PC-3 (cell line): ENCODE results near the gene MLC1. TPM values are rescaled to one million over a fixed set of nuclear protein-coding genes. Genes with fewer than 3 reads are reported as not detected.

Source experiments
- ATAC-seq: fragments of 200-7000 bp; cut with Tn5 transposase; 2 replicates; pipeline ENCODE4 v1.9.1; 2020; ENCODE audit warnings: mild to moderate bottlenecking, moderate library complexity
- BruUV-seq: library from RNA; stranded (reverse); fragments of 400-500 nt; replicated peaks from 2 replicates; lab custom pipeline; 2021; lab: Mats Ljungman, UMichigan
- CTCF ChIA-PET: fragments of 300-600 bp; sonication (Branson Sonifier 250); formaldehyde crosslinking; loops from one replicate; lab custom pipeline; 2022; ENCODE audit warnings: antibody characterized with exemption; lab: Charles Lee
- POLR2A ChIA-PET: fragments of 300-600 bp; sonication (Branson Sonifier 250); formaldehyde crosslinking; loops from one replicate; lab custom pipeline; 2022; ENCODE audit warnings: antibody characterized with exemption; ENCODE audit not compliant: unreplicated experiment; lab: Charles Lee
- DNase-seq: peaks from one replicate; pipeline ENCODE4 v3.0.0-alpha.2; 2015
- H2AFZ ChIP-seq: fragments of 300-600 bp; sonication (generic); 2 replicates; pipeline ENCODE4 v1.6.0; 2016; ENCODE audit warnings: antibody characterized with exemption, low read length
- H3F3A ChIP-seq: fragments of 300-600 bp; sonication (generic); one replicate; pipeline ENCODE4 v1.6.0; 2017; ENCODE audit warnings: antibody characterized with exemption, low read length, control low read depth, mild to moderate bottlenecking; ENCODE audit not compliant: unreplicated experiment
- H3K27ac ChIP-seq: fragments of 300-600 bp; sonication (generic); 2 replicates; pipeline ENCODE4 v1.5.1; 2016; ENCODE audit warnings: mild to moderate bottlenecking, low read length
- H3K27me3 ChIP-seq: fragments of 300-600 bp; sonication (generic); 2 replicates; pipeline ENCODE4 v1.6.1; 2016; ENCODE audit warnings: low read length, mixed read lengths
- H3K36me3 ChIP-seq: fragments of 300-600 bp; sonication (generic); 2 replicates; pipeline ENCODE4 v1.6.1; 2016; ENCODE audit warnings: low read depth, mixed run types, low read length, mixed read lengths
- H3K4me1 ChIP-seq: fragments of 300-600 bp; sonication (generic); 2 replicates; pipeline ENCODE4 v1.5.1; 2016; ENCODE audit warnings: low read length; ENCODE audit not compliant: insufficient read depth
- H3K4me2 ChIP-seq: fragments of 300-600 bp; sonication (generic); 2 replicates; pipeline ENCODE4 v1.6.0; 2016; ENCODE audit warnings: low read length
- H3K4me3 ChIP-seq: fragments of 300-600 bp; sonication (generic); 2 replicates; pipeline ENCODE4 v1.5.1; 2016; ENCODE audit warnings: mild to moderate bottlenecking, low read length, mixed read lengths
- H3K79me2 ChIP-seq: fragments of 300-600 bp; sonication (generic); 2 replicates; pipeline ENCODE4 v1.6.1; 2017; ENCODE audit warnings: low read length, mixed read lengths
- H3K9ac ChIP-seq: fragments of 300-600 bp; sonication (generic); 2 replicates; pipeline ENCODE4 v1.6.0; 2016; ENCODE audit warnings: mild to moderate bottlenecking, low read length
- H3K9me2 ChIP-seq: fragments of 300-600 bp; sonication (generic); replicated peaks from 2 replicates; pipeline ENCODE4 v1.6.1; 2016; ENCODE audit warnings: mixed run types, low read length, mixed read lengths
- H3K9me3 ChIP-seq: fragments of 300-600 bp; sonication (generic); 2 replicates; pipeline ENCODE4 v1.6.1; 2016; ENCODE audit warnings: low read length, mixed read lengths
- H4K20me1 ChIP-seq: fragments of 300-600 bp; sonication (generic); 2 replicates; pipeline ENCODE4 v1.6.1; 2016; ENCODE audit warnings: low read length, mixed read lengths
- CTCF ChIP-seq: fragments of 300-600 bp; sonication (generic); conservative IDR thresholded peaks from 2 replicates; pipeline ENCODE4 v1.5.1; 2017; ENCODE audit warnings: antibody characterized with exemption, low read depth, mild to moderate bottlenecking, low read length
- EZH2 ChIP-seq: fragments of 300-600 bp; sonication (generic); IDR thresholded peaks from one replicate; pipeline ENCODE4 v1.6.1; 2017; ENCODE audit warnings: antibody characterized with exemption, mild to moderate bottlenecking, low read length; ENCODE audit not compliant: unreplicated experiment
- EZH2phosphoT487 ChIP-seq: fragments of 300-600 bp; sonication (generic); IDR thresholded peaks from 2 replicates; pipeline ENCODE4 v1.6.1; 2018; ENCODE audit warnings: mild to moderate bottlenecking, antibody characterized with exemption, low read length, borderline replicate concordance
- intact Hi-C: fragments of 100-400 bp; cut with micrococcal nuclease; formaldehyde crosslinking; loops from 2 replicates; pipeline ENCODE4 v1.9.0; 2023
- total RNA-seq: library from RNA; depleted of rRNA; stranded (reverse); fragments of >200 nt; gene quantifications from 2 replicates; pipeline ENCODE4 v1.2.3, GENCODE V29; 2014

MLC1 gene
- total RNA-seq, 1 experiment from 2014 or later, result 0.62 TPM

GRCh38 chr22:50098052-50098451 lies 12.8 kb upstream of the MLC1 start:
- Histone ChIP-seq H3K9me2 (no peaks in the 10 kb centered on the region), H3K79me2 (no peaks in the 10 kb centered on the region), H3F3A (no peaks in the 10 kb centered on the region), H3K4me2 (no peak overlapping the region), H3K27ac (no peak overlapping the region), H3K36me3 (no peaks in the 10 kb centered on the region), H3K9ac (no peak overlapping the region), H3K4me1 (no peaks in the 10 kb centered on the region), H3K9me3 (no peaks in the 10 kb centered on the region), H3K27me3 (no peaks in the 10 kb centered on the region), H2AFZ (no peak overlapping the region), H3K4me3 (no peak overlapping the region), H4K20me1 (no peaks in the 10 kb centered on the region)
- BruUV-seq, result no TSS peak
- DNase-seq (no peak), ATAC-seq (no peak)
- CTCF ChIA-PET, result no interaction called here
- POLR2A ChIA-PET, result no interaction called here
- no peak for TF ChIP-seq EZH2
- no peak for TF ChIP-seq CTCF
- TF ChIP-seq EZH2phosphoT487, result no peak
- intact Hi-C loops, result no loop called here

GRCh38 chr22:50092342-50092741 lies 7.1 kb upstream of the MLC1 start:
- intact Hi-C loops, result no loop called here
- ChIA-PET CTCF (no interaction called here), POLR2A (interaction anchor here (0.6 kb wide), 1 partner anchor 72 kb away, joined by 3 read pairs; no protein-coding TSS in a partner anchor)
- no peaks in the 10 kb centered on the region for H3K9me3 ChIP-seq
- no peak overlapping the region for H3K27ac ChIP-seq
- H3K4me2 ChIP-seq, result no peak overlapping the region
- ATAC-seq (no peak), DNase-seq (no peak)
- no TSS peak for BruUV-seq
- no peak overlapping the region for H2AFZ ChIP-seq
- no peaks in the 10 kb centered on the region for H3K79me2 ChIP-seq
- no peaks in the 10 kb centered on the region for H3K36me3 ChIP-seq
- no peak overlapping the region for H3K4me3 ChIP-seq
- no peaks in the 10 kb centered on the region for H3K9me2 ChIP-seq
- TF ChIP-seq EZH2, result no peak
- no peak for TF ChIP-seq EZH2phosphoT487
- TF ChIP-seq CTCF, result no peak
- H3F3A ChIP-seq, result no peaks in the 10 kb centered on the region
- H3K4me1 ChIP-seq, result no peaks in the 10 kb centered on the region
- H3K27me3 ChIP-seq, result no peaks in the 10 kb centered on the region
- H4K20me1 ChIP-seq, result no peaks in the 10 kb centered on the region
- H3K9ac ChIP-seq, result no peak overlapping the region

- Histone ChIP-seq H3F3A (no peaks in the 10 kb centered on the region), H3K36me3 (no peaks in the 10 kb centered on the region), H3K27me3 (no peaks in the 10 kb centered on the region), H3K79me2 (no peaks in the 10 kb centered on the region), H3K4me2 (no peak overlapping the region), H3K4me1 (no peaks in the 10 kb centered on the region), H4K20me1 (no peaks in the 10 kb centered on the region), H3K27ac (no peak overlapping the region), H3K4me3 (no peak overlapping the region), H2AFZ (no peak overlapping the region), H3K9ac (no peak overlapping the region), H3K9me2 (no peaks in the 10 kb centered on the region), H3K9me3 (no peaks in the 10 kb centered on the region)
- BruUV-seq, result no TSS peak
- ChIA-PET POLR2A (no interaction called here), CTCF (no interaction called here)
- DNase-seq (no peak), ATAC-seq (no peak)
- intact Hi-C loops, result no loop called here
- TF ChIP-seq EZH2 (no peak), CTCF (no peak), EZH2phosphoT487 (no peak)
Observed at GRCh38 chr22:50091092-50091768, 6.0 kb upstream of the MLC1 start.
